HepG2 (cell line): ENCODE measurements around the gene MTCP1. TPM values are rescaled to one million over a fixed set of nuclear protein-coding genes. Genes with fewer than 3 reads are reported as not detected.

ENCODE experiments used
- ATAC-seq: fragments of 200-7000 bp; cut with Tn5 transposase; 3 replicates; pipeline ENCODE4 v1.9.1; 2020; ENCODE audit warnings: mild to moderate bottlenecking, moderate library complexity
- BruUV-seq: library from RNA; stranded (reverse); fragments of 400-500 nt; replicated peaks from 2 replicates; lab custom pipeline; 2021; lab: Mats Ljungman, UMichigan
- CTCF ChIA-PET: fragments of 300-600 bp; formaldehyde crosslinking; extraction: SDS; loops from one replicate; lab custom pipeline; 2021; ENCODE audit warnings: low total read pairs, inconsistent platforms, low intra/inter-chr PET ratio; lab: Yijun Ruan, JAX
- POLR2A ChIA-PET: fragments of 350-600 bp; sonication (Branson Sonifier 250); formaldehyde crosslinking; loops from one replicate; lab custom pipeline; 2020; ENCODE audit warnings: antibody characterized with exemption, inconsistent platforms; lab: Yijun Ruan, JAX
- DNase-seq: peaks from one replicate; pipeline ENCODE4 v3.0.0-alpha.2; 2015; ENCODE audit warnings: low spot score
- FAIRE-seq: peaks from 3 replicates; lab custom pipeline; 2011; peaks lifted over from hg19 to GRCh38; lab: Jason Lieb, UNC
- H2AFZ ChIP-seq: one replicate; pipeline ENCODE4 v1.6.1; 2011; ENCODE audit warnings: low read length, inconsistent platforms
- H3K27ac ChIP-seq: fragments of 300-600 bp; 3 replicates; pipeline ENCODE4 v1.8.0; 2011; ENCODE audit warnings: mixed run types, mild to moderate bottlenecking, mixed read lengths, low read length, inconsistent platforms; ENCODE audit not compliant: insufficient read depth; ENCODE audit errors: extremely low read length
- H3K27me3 ChIP-seq, 2 experiments: fragments of 200-600 bp in 1 of 2; 2 replicates in 1 of 2; 3 replicates in 1 of 2; pipeline versions ENCODE4 v1.6.0 to v1.8.0; 2011; ENCODE audit warnings: low read length in 2 of 2, mild to moderate bottlenecking in 2 of 2, moderate library complexity in 2 of 2, inconsistent platforms in 1 of 2; ENCODE audit not compliant: insufficient read depth in 2 of 2, control insufficient read depth in 1 of 2
- H3K36me3 ChIP-seq, 2 experiments: fragments of 200-600 bp in 1 of 2; replicated peaks in 1 of 2; 2 replicates in 1 of 2; 3 replicates in 1 of 2; pipeline versions ENCODE4 v1.5.1 to v1.8.0; 2011; ENCODE audit warnings: low read length in 2 of 2, inconsistent platforms in 1 of 2; ENCODE audit not compliant: insufficient read depth in 2 of 2, control insufficient read depth in 1 of 2
- H3K4me1 ChIP-seq: 2 replicates; pipeline ENCODE4 v1.5.1; 2012; ENCODE audit warnings: low read length, inconsistent platforms; ENCODE audit not compliant: insufficient read depth
- H3K4me2 ChIP-seq: 2 replicates; pipeline ENCODE4 v1.6.0; 2011; ENCODE audit warnings: low read depth, low read length, inconsistent platforms
- H3K4me3 ChIP-seq, 3 experiments: fragments of 200-600 bp in 1 of 3; sonication (generic), shearing (Covaris generic) in 1 of 3; replicated peaks in 1 of 3; 2 replicates each; pipeline ENCODE4 v1.5.1; 2011 to 2016; ENCODE audit warnings: low read length in 3 of 3, inconsistent platforms in 2 of 3, low read depth in 2 of 3, mild to moderate bottlenecking in 2 of 3, control low read depth in 1 of 3, mixed read lengths in 1 of 3; ENCODE audit not compliant: insufficient read depth in 1 of 3
- H3K79me2 ChIP-seq: one replicate; pipeline ENCODE4 v1.6.1; 2011; ENCODE audit warnings: low read length, inconsistent platforms; ENCODE audit not compliant: insufficient read depth
- H3K9ac ChIP-seq: 2 replicates; pipeline ENCODE4 v1.6.0; 2011; ENCODE audit warnings: mild to moderate bottlenecking, low read depth, low read length, inconsistent platforms; ENCODE audit not compliant: insufficient read depth
- H3K9me3 ChIP-seq: 2 replicates; pipeline ENCODE4 v1.5.1; 2012; ENCODE audit warnings: mild to moderate bottlenecking, low read length
- H4K20me1 ChIP-seq: 2 replicates; pipeline ENCODE4 v1.6.0; 2011; ENCODE audit warnings: inconsistent platforms, mild to moderate bottlenecking, low read length, moderate library complexity; ENCODE audit not compliant: insufficient read depth
- AHR ChIP-seq: IDR thresholded peaks from 2 replicates; pipeline ENCODE4 v1.6.1; 2018; ENCODE audit warnings: missing genetic modification reagents, missing compliant biosample characterization
- SIN3B ChIP-seq: fragments of 150-350 bp; IDR thresholded peaks from 2 replicates; pipeline ENCODE4 v1.6.1; 2014; ENCODE audit warnings: low read length
- ZBTB20 ChIP-seq: sonication (generic); formaldehyde crosslinking; IDR thresholded peaks from 2 replicates; pipeline ENCODE4 v1.8.1; 2023; ENCODE audit warnings: missing genetic modification reagents, low read depth, mild to moderate bottlenecking, borderline replicate concordance
- ZBTB7A ChIP-seq: sonication (generic); formaldehyde crosslinking; IDR thresholded peaks from 2 replicates; pipeline ENCODE4 v1.8.0; 2022; ENCODE audit warnings: mild to moderate bottlenecking, missing genetic modification reagents
- ZNF121 ChIP-seq: sonication (generic); formaldehyde crosslinking; IDR thresholded peaks from 2 replicates; pipeline ENCODE4 v1.5.0; 2020; ENCODE audit warnings: mild to moderate bottlenecking, missing genetic modification reagents
- ZNF430 ChIP-seq: sonication (generic); formaldehyde crosslinking; IDR thresholded peaks from 2 replicates; pipeline ENCODE4 v1.9.0; 2021; ENCODE audit warnings: mild to moderate bottlenecking, missing genetic modification reagents
- ZNF431 ChIP-seq: sonication (generic); formaldehyde crosslinking; IDR thresholded peaks from 2 replicates; pipeline ENCODE4 v1.9.0; 2022; ENCODE audit warnings: missing genetic modification reagents, low read depth, mild to moderate bottlenecking, borderline replicate concordance
- WGBS: methylation state at CpG from one replicate; pipeline ENCODE4 v1.1.6; 2017; ENCODE audit warnings: low lambda C conversion rate; 5-methylcytosine and 5-hydroxymethylcytosine counted together
- in situ Hi-C: cut with HindIII; loops from 2 replicates; pipeline ENCODE4 v1.10.0; 2017; ENCODE audit warnings: low pct_unique_long_range_greater_than_20kb; ENCODE audit not compliant: extremely low pct_ligation_motif_present
- intact Hi-C: fragments of 100-400 bp; cut with micrococcal nuclease; formaldehyde crosslinking; loops from one replicate; pipeline ENCODE4 v1.10.0; 2022; ENCODE audit not compliant: unreplicated experiment
- polyA plus RNA-seq, 8 experiments: library from polyadenylated mRNA; depleted of rRNA in 3 of 8; stranded (reverse) in 7 of 8; unstranded in 1 of 8; fragments of >200 nt; fragmentation: Illumina TruSeq in 4 of 8; extraction: Trizol in 4 of 8; gene quantifications; 2 replicates each; pipeline versions ENCODE4 v1.2.1 to v1.2.3, GENCODE V29; 2011 to 2016; ENCODE audit warnings: low read depth in 4 of 8, missing spikeins in 1 of 8, mixed read lengths in 1 of 8; ENCODE audit not compliant: insufficient read depth in 1 of 8
- total RNA-seq, 5 experiments: library from RNA; depleted of rRNA; stranded (reverse); fragments of >200 nt; fragmentation: Illumina TruSeq; extraction: Trizol; gene quantifications; 2 replicates each; pipeline ENCODE4 v1.2.3, GENCODE V29; 2016; ENCODE audit warnings: low read depth in 1 of 5
- TF ChIP-seq, protein P1 (sequence below): IDR thresholded peaks from 2 replicates; pipeline ENCODE4 v1.6.1; 2016; ENCODE audit warnings: control low read depth
- TF ChIP-seq, protein P2 (sequence below): sonication (generic); formaldehyde crosslinking; IDR thresholded peaks from 2 replicates; pipeline ENCODE4 v1.4.0; 2020; ENCODE audit warnings: missing genetic modification reagents, borderline replicate concordance

Gene MTCP1
- total and polyA plus RNA-seq, 2 of the 13 experiments (the other 11 are each of a cell fraction or from before 2014, with no cell fraction given): 5.1 to 18.9 TPM

DNA sequence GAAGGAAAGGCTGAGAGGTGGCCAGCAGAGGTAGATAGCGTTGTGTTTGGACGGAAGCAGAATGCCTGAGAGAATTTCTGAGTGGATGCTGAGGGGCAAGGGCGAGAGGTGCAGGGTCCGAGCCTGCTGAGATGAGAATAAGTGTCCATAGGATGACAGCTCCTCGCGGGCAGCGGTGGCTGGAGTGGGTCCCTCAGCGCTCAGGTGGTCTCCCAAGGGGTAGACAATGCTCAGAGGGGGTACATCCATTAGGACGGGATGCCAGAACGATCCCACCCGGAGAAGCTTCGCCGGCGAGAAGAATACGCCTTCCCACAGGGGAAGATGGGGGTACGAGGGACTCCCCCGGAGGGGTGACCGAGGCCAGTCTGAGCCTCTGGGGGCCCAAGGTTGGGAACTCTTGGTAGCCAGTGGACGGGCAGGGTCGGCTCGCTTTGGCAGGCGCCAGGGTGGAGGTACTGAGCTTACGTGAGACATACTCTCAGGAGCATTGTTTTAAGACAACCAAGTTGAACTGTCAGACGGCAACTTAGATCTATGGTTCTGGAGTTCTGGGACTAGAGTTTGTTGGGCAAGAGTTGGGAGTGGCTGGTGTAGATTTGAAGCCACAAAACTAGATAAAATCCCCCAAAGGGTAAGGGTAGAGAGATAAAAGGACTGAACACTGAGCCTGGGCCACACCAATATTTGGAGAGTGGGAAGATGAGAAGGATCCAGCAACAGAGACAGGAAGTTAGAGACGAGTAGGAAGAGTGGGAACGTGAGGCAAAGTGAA is 16.2 kb upstream of the MTCP1 start:
- Histone ChIP-seq H3K9me3 (no peaks in the 10 kb centered on the region), H3K9ac (no peak overlapping the region), H2AFZ (no peak overlapping the region), H4K20me1 (no peaks in the 10 kb centered on the region), H3K4me3 (no peak overlapping the region), H3K36me3 (peaks cover 1 to 6% of the 10 kb centered on the region in 2 experiments; a peak in 2 of 5 replicates), H3K27me3 (no peaks in the 10 kb centered on the region), H3K27ac (no peak overlapping the region), H3K4me2 (no peak overlapping the region), H3K79me2 (no peaks in the 10 kb centered on the region), H3K4me1 (no peaks in the 10 kb centered on the region)
- FAIRE-seq (no peak), DNase-seq (no peak), ATAC-seq (no peak)
- POLR2A ChIA-PET: no interaction called here
- BruUV-seq: no TSS peak
- 98% methylated on average over 16 of the region's 26 CpGs for WGBS
- TF ChIP-seq ZNF431 (CRISPR knock-in tag) (no peak), ZBTB7A (CRISPR knock-in tag) (no peak), ZNF121 (CRISPR knock-in tag) (no peak), ZBTB20 (CRISPR knock-in tag) (no peak), ZNF430 (CRISPR knock-in tag) (no peak), SIN3B (no peak), AHR (no peak)
- TF ChIP-seq, protein P1, sequence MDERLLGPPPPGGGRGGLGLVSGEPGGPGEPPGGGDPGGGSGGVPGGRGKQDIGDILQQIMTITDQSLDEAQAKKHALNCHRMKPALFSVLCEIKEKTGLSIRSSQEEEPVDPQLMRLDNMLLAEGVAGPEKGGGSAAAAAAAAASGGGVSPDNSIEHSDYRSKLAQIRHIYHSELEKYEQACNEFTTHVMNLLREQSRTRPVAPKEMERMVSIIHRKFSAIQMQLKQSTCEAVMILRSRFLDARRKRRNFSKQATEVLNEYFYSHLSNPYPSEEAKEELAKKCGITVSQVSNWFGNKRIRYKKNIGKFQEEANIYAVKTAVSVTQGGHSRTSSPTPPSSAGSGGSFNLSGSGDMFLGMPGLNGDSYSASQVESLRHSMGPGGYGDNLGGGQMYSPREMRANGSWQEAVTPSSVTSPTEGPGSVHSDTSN (CRISPR knock-in tag): no peak
- TF ChIP-seq, protein P2, sequence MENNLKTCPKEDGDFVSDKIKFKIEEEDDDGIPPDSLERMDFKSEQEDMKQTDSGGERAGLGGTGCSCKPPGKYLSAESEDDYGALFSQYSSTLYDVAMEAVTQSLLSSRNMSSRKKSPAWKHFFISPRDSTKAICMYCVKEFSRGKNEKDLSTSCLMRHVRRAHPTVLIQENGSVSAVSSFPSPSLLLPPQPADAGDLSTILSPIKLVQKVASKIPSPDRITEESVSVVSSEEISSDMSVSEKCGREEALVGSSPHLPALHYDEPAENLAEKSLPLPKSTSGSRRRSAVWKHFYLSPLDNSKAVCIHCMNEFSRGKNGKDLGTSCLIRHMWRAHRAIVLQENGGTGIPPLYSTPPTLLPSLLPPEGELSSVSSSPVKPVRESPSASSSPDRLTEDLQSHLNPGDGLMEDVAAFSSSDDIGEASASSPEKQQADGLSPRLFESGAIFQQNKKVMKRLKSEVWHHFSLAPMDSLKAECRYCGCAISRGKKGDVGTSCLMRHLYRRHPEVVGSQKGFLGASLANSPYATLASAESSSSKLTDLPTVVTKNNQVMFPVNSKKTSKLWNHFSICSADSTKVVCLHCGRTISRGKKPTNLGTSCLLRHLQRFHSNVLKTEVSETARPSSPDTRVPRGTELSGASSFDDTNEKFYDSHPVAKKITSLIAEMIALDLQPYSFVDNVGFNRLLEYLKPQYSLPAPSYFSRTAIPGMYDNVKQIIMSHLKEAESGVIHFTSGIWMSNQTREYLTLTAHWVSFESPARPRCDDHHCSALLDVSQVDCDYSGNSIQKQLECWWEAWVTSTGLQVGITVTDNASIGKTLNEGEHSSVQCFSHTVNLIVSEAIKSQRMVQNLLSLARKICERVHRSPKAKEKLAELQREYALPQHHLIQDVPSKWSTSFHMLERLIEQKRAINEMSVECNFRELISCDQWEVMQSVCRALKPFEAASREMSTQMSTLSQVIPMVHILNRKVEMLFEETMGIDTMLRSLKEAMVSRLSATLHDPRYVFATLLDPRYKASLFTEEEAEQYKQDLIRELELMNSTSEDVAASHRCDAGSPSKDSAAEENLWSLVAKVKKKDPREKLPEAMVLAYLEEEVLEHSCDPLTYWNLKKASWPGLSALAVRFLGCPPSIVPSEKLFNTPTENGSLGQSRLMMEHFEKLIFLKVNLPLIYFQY (CRISPR knock-in tag): no peak
- CTCF ChIA-PET: interaction anchor here (1.1 kb wide), 1 partner anchor 106 kb away, joined by 5 read pairs; no protein-coding TSS in a partner anchor
- intact Hi-C loops: no loop called here
- in situ Hi-C loops: loop anchor here (10.0 kb wide), 1 partner anchor 102 kb away; no protein-coding TSS in a partner anchor
